Limb (tissue), 2 donors: ENCODE measurements around the gene MAP7.
"Not testable (repeated sequence)": the region's sequence is repeated elsewhere in the genome, so short reads cannot be mapped to it uniquely, and the experiment has no call there.

ENCODE experiments used
- DNase-seq, 2 donors: peaks; one replicate each; pipeline ENCODE4 v3.0.0-alpha.2; 2016; ENCODE audit errors: extremely low spot score in 2 of 2

MAP7 gene

GRCh38 chr6:136506124-136506799 lies 44.0 kb downstream of the MAP7 start:
- no peak for DNase-seq

DNA sequence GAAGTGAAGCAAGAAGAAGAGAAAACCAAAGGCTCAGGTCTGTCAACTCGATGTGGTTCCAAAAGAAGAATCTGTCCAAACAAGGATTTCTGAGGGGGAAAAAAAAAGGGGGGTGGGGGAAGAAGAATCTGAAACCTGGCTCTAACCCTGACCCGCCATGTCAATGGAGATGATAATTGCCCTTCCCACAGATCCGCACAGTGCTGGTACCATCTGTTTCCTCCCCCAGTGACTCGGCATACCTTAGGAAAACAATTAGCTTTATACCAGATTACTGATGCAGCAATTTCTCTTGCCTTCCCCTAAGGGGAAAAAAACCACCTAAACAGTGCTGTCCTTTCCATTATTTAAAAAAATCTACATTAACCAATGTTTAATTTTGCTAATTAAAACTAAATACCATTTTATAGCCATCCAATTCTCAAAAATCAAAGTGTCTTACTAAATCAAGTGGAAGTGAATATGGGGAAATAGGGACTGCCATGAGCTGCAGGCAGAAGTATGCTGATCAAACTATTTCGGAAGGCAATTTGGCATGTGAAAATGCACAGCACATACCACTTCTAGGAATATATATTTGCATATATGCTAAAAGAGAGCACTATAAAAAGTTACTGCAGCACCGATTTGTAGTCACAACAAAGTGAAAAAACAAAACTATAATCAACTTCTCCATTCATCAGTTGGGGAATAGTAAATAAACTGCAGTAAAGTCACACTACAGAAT lies 46.8 kb downstream of the MAP7 start:
- DNase-seq, result no peak

- DNase-seq, result no peak
These were observed 47.4 kb downstream of the MAP7 start for GRCh38 chr6:136502786-136503185.

DNA sequence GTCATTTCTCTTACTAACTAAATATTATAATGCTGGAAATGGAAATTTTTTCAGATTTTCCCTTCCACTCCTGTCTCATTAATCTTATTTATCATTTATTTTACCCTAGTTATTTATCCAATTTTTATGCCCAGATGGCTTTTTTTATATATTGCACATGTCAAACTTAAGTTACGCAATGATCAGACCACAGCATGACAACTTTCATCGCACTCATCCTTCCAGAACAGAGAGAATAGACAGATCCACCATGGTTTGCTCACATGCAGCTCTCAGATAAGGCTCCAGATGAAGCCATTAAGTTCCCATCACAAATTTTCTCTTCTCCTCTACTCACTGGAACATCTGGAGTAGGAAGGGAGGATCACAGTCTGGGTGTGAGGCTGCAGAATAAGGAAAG lies 48.7 kb downstream of the MAP7 start:
- DNase-seq, result no peak

DNA sequence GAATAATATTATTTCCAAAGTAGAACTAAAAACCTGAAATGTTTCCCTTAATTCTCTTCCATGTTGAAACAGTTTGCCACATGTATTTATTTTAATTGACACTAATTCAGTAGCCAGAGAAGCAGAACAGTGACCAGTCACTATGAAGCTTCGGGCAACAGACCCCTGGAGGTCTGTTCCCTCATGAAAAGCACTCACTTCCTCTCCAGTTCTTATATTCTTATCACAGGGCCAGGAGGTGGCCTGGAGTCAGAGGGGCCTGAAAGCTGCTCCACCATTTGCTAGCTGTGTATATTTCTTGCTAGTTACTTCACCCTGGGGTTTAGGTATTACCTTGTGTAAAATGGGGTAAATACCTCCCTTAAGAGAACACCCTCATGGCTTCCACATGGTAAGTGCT lies 49.1 kb downstream of the MAP7 start:
- no peak for DNase-seq

DNA sequence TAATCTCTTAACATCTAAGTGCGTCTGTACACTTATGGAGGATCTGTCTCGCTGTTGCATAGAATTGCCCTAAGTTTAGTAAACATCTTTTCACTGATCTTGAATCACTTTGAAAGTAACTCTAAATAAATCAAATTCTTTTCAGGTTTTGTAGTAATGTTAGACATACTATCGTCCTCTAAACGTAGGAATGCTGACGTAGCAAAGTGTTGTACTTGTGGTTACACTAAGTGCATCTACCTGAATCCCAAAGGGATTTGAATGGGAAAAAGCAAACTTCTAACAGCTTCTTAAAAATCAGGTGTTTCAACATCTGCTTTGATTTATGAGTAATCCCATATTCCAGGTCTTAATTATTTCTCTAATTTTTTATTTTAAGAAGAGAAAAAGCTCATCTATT lies 49.8 kb downstream of the MAP7 start:
- no peak for DNase-seq

DNA sequence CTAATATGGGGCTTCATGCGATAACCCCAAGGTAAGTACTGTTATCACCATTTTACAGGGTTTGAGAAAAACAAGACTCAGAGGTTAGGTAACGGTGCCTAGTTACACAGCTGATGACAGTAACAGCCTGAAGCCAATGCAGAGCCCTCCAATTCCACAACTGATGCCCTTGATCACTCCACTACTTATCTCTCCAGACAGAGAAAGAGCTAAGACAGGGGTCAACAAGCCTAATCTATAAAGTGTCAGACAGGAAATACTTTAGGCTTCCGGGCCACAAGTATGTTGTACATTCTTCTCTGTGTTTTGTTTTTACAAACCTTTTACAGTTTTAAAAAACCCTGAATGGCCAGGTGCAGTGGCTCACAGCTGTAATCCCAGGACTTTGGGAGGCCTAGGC lies 50.9 kb downstream of the MAP7 start:
- DNase-seq, result no peak

GRCh38 chr6:136496449-136496848 lies 53.8 kb downstream of the MAP7 start:
- not testable (repeated sequence) for DNase-seq

- DNase-seq, result no peak
These were observed 55.5 kb downstream of the MAP7 start for GRCh38 chr6:136494710-136495109.

DNA sequence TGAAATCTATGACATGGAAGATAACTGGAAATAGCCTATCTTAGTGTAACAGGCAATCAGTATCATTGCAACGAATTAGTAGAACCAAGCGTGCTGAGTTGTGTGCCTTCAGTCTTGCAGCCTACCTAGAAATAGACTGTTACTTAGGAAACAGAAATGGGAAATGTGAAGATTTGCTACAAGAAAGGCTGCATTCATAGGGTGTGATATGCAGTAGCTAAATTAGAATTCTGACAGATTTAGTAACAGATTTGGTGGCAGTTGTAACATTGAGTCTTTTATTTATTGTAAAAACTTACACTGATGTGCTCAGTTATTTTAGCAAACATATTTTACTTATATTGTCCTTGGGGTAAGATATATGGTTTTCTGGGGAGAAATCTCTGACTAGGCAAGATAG lies 56.2 kb downstream of the MAP7 start:
- DNase-seq, result no peak

- DNase-seq, result no peak
These were observed 57.8 kb downstream of the MAP7 start for GRCh38 chr6:136492409-136492808.

DNA sequence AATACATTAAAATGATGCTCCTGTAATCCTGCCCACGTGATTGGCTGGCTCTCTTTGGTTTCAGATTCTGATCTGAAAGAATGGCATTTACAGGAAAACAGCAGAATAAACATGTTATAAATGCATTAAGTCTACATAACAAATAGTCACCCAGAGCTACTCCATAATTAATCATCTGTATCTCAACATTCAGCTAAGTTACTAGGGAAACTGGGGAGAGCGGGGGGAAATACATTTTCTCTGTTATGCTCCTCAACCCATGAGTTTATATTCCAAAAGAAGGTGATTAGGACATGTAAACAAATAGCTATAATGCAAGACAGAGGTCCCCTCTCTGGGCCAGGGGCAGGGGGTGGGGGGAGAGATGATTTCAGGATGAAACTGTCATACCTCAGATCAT lies 58.5 kb downstream of the MAP7 start:
- no peak for DNase-seq

- DNase-seq, result no peak
These were observed 59.0 kb downstream of the MAP7 start for GRCh38 chr6:136491251-136491650.

- DNase-seq, result not testable (repeated sequence)
These were observed 60.6 kb downstream of the MAP7 start for GRCh38 chr6:136489689-136490033.

DNA sequence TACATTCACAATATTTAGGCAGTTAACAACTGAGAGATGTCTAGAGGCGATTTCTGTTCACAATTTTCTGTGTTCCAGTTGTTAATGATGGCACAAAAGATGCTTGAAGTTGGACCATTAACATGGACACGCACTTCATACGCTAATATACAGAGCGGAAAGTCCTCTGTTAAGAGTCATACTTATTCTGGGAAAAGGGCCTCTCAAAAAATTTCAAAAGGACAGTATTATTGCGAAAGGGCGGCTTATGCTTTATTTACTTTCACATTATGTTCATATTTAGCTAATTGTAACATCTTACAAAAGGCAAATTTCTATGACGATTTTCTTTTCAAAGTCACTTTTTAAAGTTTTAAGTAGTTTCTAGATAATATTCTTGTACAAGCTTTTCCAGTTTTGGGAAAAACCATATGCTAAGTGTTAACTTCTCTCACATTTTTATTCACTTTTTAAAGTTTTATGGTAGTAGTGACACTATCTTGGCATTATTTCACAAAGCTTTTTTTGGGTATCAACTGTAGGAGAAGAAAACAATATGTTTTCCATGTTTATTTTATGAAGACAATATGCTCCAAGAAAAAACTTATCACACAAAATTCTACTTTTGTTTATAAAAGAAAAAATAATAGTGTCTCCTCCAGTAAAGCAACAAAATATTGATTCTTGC lies 62.3 kb downstream of the MAP7 start:
- no peak for DNase-seq

DNA sequence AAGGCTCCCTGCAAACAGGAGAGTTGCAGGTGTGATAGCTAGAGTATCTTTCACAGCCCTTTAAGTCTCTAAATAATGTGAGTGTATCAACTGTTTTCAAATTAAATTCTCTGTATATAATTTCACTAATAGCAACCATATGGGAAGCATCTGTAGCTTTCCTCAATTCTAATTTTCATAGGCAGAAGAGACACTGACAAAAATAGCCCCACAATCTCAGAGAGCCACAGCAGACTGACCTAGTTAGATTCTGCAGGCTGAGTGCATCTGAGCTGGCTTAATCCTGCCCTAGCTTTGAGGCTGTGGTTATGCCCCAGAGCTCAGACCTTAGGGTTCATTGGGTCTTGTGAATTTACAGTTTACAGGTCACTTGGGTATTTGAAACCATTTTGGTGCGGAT lies 63.9 kb downstream of the MAP7 start:
- DNase-seq, result no peak

DNA sequence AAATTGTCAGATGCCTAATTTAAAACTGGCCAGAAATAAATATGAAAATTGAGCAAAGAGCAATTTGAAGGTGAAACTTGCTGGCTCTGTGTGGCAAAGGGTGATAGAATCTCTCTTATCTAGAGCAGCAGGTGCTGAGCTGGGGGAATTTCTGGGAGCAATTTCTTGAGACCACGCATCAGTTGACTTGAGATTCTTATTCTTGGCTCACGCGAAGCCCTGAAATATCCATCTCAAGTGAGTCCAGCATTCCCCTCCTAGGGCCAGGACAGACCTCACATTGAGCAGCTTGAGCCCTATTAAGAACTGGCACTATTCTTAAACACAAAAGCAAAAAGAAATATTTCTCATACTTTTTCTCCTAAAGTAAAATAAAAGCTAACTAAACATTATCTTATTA lies 66.3 kb downstream of the MAP7 start:
- DNase-seq, result no peak

- not testable (repeated sequence) for DNase-seq
These were observed 67.2 kb downstream of the MAP7 start for GRCh38 chr6:136483005-136483404.

GRCh38 chr6:136477548-136477947 lies 72.7 kb downstream of the MAP7 start:
- no peak for DNase-seq

DNA sequence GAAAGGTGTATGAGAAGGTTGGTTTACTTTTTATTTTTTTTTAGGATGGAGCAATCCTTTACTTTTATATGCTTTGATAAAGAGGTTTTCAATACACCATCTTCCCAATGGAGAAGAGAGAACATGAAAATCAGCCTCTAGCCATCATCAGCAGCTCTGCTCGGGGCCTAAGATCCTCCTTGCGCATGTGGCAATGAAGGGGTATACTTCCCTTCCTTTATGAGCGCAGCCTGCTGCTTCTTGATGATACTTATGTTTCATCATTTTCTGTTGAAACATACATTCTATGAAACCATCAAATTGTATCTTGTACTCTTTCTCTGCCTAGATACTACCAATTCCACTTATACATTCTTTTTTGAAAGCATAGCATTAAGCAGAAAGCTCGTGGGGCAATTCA lies 74.5 kb downstream of the MAP7 start:
- DNase-seq, result no peak

DNA sequence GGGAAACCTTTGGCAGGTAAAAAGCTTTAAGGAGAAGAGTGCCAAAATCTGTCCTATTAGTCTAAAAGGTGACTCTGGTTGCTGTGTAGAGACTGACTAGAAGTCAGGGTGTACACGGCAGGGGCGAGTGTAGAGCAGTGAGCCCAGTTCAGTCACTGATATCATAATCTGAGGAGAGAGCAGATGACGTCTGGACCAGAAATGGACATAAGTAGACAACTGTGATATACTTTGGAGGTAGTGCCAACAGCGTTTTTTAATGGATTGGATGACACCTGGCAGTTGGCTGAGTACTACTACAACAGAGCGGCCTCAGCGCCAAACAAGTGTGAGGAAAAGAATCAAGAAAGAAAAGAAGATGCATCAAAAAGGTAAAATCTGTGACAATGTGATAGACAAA lies 76.0 kb downstream of the MAP7 start:
- no peak for DNase-seq

GRCh38 chr6:136471922-136472321 lies 78.3 kb downstream of the MAP7 start:
- no peak for DNase-seq

GRCh38 chr6:136471372-136471771 lies 78.8 kb downstream of the MAP7 start:
- DNase-seq, result no peak
